A673 (cell line): ENCODE data around the gene P4HTM. TPM values are rescaled to one million over a fixed set of nuclear protein-coding genes. Genes with fewer than 3 reads are reported as not detected.
A peak's percentile ranks its signal among the peaks of the same experiment; 100 is the strongest.

ENCODE experiments used
- BruUV-seq: library from RNA; stranded (reverse); fragments of 400-500 nt; replicated peaks from 2 replicates; lab custom pipeline; 2021; lab: Mats Ljungman, UMichigan
- CTCF ChIA-PET: fragments of 300-600 bp; sonication (Branson Sonifier 250); formaldehyde crosslinking; loops from one replicate; lab custom pipeline; 2022; ENCODE audit warnings: antibody characterized with exemption; lab: Charles Lee
- POLR2A ChIA-PET: fragments of 300-600 bp; sonication (Branson Sonifier 250); formaldehyde crosslinking; loops from one replicate; lab custom pipeline; 2022; ENCODE audit warnings: antibody characterized with exemption; ENCODE audit not compliant: low non-redundant PET; lab: Charles Lee
- DNase-seq: peaks from one replicate; pipeline ENCODE4 v3.0.0-alpha.2; 2015; ENCODE audit warnings: low spot score
- H3K27ac ChIP-seq: fragments of 200-600 bp; sonication (generic); 2 replicates; pipeline ENCODE4 v1.5.1; 2016; ENCODE audit warnings: mixed run types, low read depth, mild to moderate bottlenecking, mixed read lengths, antibody characterized with exemption, low read length; ENCODE audit not compliant: poor library complexity, severe bottlenecking
- H3K27me3 ChIP-seq: fragments of 200-600 bp; sonication (generic); replicated peaks from 2 replicates; pipeline ENCODE4 v1.6.1; 2017; ENCODE audit warnings: mixed run types, low read depth, mild to moderate bottlenecking, mixed read lengths, antibody characterized with exemption, low read length; ENCODE audit not compliant: insufficient read depth, poor library complexity
- H3K36me3 ChIP-seq: fragments of 200-600 bp; sonication (generic); 2 replicates; pipeline ENCODE4 v1.6.1; 2016; ENCODE audit warnings: mixed run types, mild to moderate bottlenecking, mixed read lengths, antibody characterized with exemption, low read length; ENCODE audit not compliant: insufficient read depth, poor library complexity, severe bottlenecking
- H3K4me1 ChIP-seq: fragments of 200-600 bp; sonication (generic); 2 replicates; pipeline ENCODE4 v1.6.1; 2017; ENCODE audit warnings: mixed run types, mild to moderate bottlenecking, mixed read lengths, antibody characterized with exemption, low read length; ENCODE audit not compliant: insufficient read depth, poor library complexity, severe bottlenecking
- H3K4me3 ChIP-seq: fragments of 200-600 bp; sonication (generic); 2 replicates; pipeline ENCODE4 v1.5.1; 2016; ENCODE audit warnings: low read depth, mixed run types, mild to moderate bottlenecking, mixed read lengths, low read length; ENCODE audit not compliant: poor library complexity, severe bottlenecking
- H3K9me3 ChIP-seq: fragments of 200-600 bp; sonication (generic); 2 replicates; pipeline ENCODE4 v1.6.1; 2016; ENCODE audit warnings: mixed run types, low read depth, mild to moderate bottlenecking, mixed read lengths, antibody characterized with exemption, low read length; ENCODE audit not compliant: poor library complexity, severe bottlenecking
- EZH2 ChIP-seq: fragments of 200-600 bp; sonication (generic); IDR thresholded peaks from 2 replicates; pipeline ENCODE4 v1.6.1; 2017; ENCODE audit warnings: borderline replicate concordance, low read depth, mild to moderate bottlenecking, mixed read lengths, antibody characterized with exemption, low read length; ENCODE audit not compliant: poor library complexity, severe bottlenecking
- intact Hi-C: fragments of 100-400 bp; cut with micrococcal nuclease; formaldehyde crosslinking; loops from one replicate; pipeline ENCODE4 v1.10.0; 2022; ENCODE audit not compliant: unreplicated experiment
- total RNA-seq: library from RNA; stranded (reverse); gene quantifications from 2 replicates; pipeline ENCODE4 v1.2.3, GENCODE V29; 2021
- TF ChIP-seq, protein P1 (sequence below): fragments of 300-800, 200-600 bp; sonication (generic); conservative IDR thresholded peaks from 2 replicates; pipeline ENCODE4 v1.5.1; 2017; ENCODE audit warnings: low read depth, mild to moderate bottlenecking, antibody characterized with exemption, low read length, moderate library complexity, mixed read lengths

The P4HTM gene
- total RNA-seq, 1 experiment from 2014 or later, result 14.9 TPM

DNA sequence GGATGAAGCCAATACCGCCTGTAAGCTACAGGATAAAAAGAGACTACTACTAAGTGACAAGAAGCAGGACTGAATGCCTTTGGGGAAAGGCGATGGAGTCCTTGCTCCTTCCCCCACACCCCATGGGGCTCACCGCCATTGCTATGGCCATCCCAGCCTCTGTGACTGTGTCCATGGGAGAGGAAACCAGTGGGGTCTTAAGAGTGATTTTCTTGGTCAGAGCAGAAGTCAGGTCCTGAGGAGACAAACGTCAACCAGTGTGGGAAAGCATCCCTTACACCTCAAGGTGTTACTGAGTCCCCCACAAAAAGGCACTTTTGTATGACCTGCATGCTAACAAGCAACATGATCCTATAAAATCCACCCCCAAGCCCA is 38.2 kb downstream of the P4HTM start:
- H3K4me3 ChIP-seq, result peak overlapping the region; percentile 66
- CTCF ChIA-PET, result no interaction called here
- BruUV-seq, result no TSS peak

DNA sequence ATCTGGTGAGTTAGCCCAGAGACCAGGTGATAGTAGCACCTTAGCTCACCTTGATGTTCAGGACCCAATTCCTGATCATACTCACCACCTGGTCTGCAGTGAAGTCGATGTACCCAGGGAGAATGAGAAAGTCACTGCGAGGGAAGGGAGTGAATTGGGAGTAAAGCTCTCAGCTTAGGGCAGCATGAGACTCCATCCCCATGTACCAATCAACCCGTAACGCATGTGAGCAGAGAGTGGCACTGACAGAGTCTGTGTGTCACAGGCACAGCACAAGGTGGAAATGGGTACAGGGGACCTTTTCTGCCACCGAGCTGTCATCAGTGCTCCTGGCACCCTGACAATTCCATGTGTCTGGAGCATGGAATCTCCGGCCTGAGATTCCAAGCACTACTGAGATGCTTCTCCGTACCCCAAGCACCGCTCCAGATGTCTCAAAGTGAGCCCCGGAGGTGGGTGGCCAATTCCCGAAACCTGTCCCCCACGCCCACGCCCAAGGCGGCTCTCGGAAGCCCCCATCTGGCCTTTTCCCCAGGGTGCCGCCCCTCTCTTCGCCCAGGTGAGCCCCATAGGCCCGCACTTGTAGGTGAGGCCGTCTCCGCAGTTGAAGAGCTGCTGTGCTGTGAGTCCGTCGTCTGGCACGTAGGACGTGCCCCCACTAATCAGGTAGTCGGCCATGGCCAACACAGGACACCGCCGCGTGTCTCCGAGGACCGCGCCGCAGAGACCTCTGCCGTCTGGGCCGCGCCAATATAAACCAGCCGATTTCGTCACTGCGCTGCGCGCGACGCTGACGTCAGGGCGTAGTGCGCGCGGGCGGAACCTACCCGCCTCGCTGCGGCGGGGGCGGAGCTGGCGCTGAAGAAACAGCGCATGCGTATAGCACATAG is 38.9 kb downstream of the P4HTM start, which contains the start of gene IMPDH2:
IMPDH2 (minus strand) TSS at position 726 of the 890 bp plus-strand sequence; CDS start at position 678, 48 bp downstream.
- BruUV-seq, result TSS peak; percentile 55
- no peaks in the 10 kb centered on the region for H3K9me3 ChIP-seq
- TF ChIP-seq, protein P1, sequence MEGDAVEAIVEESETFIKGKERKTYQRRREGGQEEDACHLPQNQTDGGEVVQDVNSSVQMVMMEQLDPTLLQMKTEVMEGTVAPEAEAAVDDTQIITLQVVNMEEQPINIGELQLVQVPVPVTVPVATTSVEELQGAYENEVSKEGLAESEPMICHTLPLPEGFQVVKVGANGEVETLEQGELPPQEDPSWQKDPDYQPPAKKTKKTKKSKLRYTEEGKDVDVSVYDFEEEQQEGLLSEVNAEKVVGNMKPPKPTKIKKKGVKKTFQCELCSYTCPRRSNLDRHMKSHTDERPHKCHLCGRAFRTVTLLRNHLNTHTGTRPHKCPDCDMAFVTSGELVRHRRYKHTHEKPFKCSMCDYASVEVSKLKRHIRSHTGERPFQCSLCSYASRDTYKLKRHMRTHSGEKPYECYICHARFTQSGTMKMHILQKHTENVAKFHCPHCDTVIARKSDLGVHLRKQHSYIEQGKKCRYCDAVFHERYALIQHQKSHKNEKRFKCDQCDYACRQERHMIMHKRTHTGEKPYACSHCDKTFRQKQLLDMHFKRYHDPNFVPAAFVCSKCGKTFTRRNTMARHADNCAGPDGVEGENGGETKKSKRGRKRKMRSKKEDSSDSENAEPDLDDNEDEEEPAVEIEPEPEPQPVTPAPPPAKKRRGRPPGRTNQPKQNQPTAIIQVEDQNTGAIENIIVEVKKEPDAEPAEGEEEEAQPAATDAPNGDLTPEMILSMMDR, result no peak
- TF ChIP-seq EZH2, result no peak
- H3K27me3 ChIP-seq, result no peaks in the 10 kb centered on the region
- H3K27ac ChIP-seq, result peak within 1 kb of the TSS; percentile 88
- H3K4me3 ChIP-seq, result peak within 1 kb of the TSS; percentile 66
- H3K36me3 ChIP-seq, result peaks cover 36% of the 10 kb centered on the region
- POLR2A ChIA-PET, result interaction anchor here (0.5 to 0.6 kb wide), 3 partner anchors 9 to 441 kb away, joined by 3 to 13 read pairs (median 4); partner anchors contain the start of gene DAG1
- peaks cover 6% of the 10 kb centered on the region for H3K4me1 ChIP-seq
- intact Hi-C loops, result no loop called here
- CTCF ChIA-PET, result no interaction called here
- peak; percentile 86 for DNase-seq

More for the DNA sequence above, 38.2 kb downstream of the P4HTM start:
- no peaks in the 10 kb centered on the region for H3K9me3 ChIP-seq
- DNase-seq, result no peak
- peak overlapping the region; percentile 88 for H3K27ac ChIP-seq
- POLR2A ChIA-PET, result interaction anchor here (0.5 kb wide), 1 partner anchor 264 kb away, joined by 3 read pairs; no protein-coding TSS in a partner anchor
- no peak for TF ChIP-seq EZH2
- TF ChIP-seq, protein P1, result no peak
- H3K4me1 ChIP-seq, result peaks cover 6% of the 10 kb centered on the region
- no peaks in the 10 kb centered on the region for H3K27me3 ChIP-seq
- peaks cover 38% of the 10 kb centered on the region for H3K36me3 ChIP-seq
- intact Hi-C loops, result no loop called here

DNA sequence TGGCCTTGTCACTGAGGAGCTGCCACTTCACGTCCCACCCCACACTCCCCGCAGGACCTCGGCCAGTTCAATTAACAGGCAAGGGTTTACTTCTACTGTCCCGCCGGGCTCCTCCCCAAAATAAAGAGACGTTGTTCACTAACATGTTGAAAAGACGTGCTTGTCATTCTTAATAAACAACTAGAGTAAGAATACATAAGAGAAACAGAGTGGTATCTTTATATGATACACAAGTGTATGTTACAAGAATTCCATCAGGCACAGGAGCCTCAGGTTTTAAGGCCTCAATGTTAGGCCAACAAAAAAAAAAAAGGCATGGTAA is 39.5 kb downstream of the P4HTM start:
- Histone ChIP-seq H3K9me3 (no peaks in the 10 kb centered on the region), H3K27ac (peak overlapping the region; percentile 88), H3K27me3 (no peaks in the 10 kb centered on the region), H3K36me3 (peaks cover 34% of the 10 kb centered on the region), H3K4me1 (peaks cover 6% of the 10 kb centered on the region), H3K4me3 (peak overlapping the region; percentile 66)
- no peak for DNase-seq
- TF ChIP-seq, protein P1, result no peak
- no peak for TF ChIP-seq EZH2
- POLR2A ChIA-PET, result interaction anchor here (0.5 to 0.6 kb wide), 2 partner anchors 9 to 441 kb away, joined by 4 to 13 read pairs; partner anchors contain the start of gene DAG1
- BruUV-seq, result no TSS peak
- intact Hi-C loops, result no loop called here
- CTCF ChIA-PET, result no interaction called here
